LNCAP (cell line): ENCODE results near the gene NCKAP5.

Experiments
- CTCF ChIP-seq: fragments of 450-650 bp; IDR thresholded peaks from 2 replicates; pipeline ENCODE4 v1.5.1; 2017; ENCODE audit warnings: mild to moderate bottlenecking

NCKAP5 gene

GRCh38 chr2:132652474-132652873, 915.8 kb downstream of the NCKAP5 start:
- no peak for TF ChIP-seq CTCF

- peak; percentile 41; the same call in 1 of the 2 replicates for TF ChIP-seq CTCF
Measured at GRCh38 chr2:132651115-132652045, 916.9 kb downstream of the NCKAP5 start.

- no peak for TF ChIP-seq CTCF
Measured at GRCh38 chr2:132646540-132647108, 921.6 kb downstream of the NCKAP5 start.

- no peak for TF ChIP-seq CTCF
Measured at GRCh38 chr2:132645722-132646539, 922.3 kb downstream of the NCKAP5 start.

GRCh38 chr2:132645176-132645575, 923.1 kb downstream of the NCKAP5 start:
- TF ChIP-seq CTCF, result no peak

- no peak for TF ChIP-seq CTCF
Measured at GRCh38 chr2:132642415-132642814, 925.8 kb downstream of the NCKAP5 start.

GRCh38 chr2:132641819-132642218, 926.4 kb downstream of the NCKAP5 start:
- TF ChIP-seq CTCF, result no peak
